HepG2 (cell line): ENCODE data around the gene PAQR7. TPM values are rescaled to one million over a fixed set of nuclear protein-coding genes. Genes with fewer than 3 reads are reported as not detected.
A peak's percentile ranks its signal among the peaks of the same experiment; 100 is the strongest.

Experiments used
- AFF4 ChIP-seq: sonication (generic); formaldehyde crosslinking; IDR thresholded peaks from 2 replicates; pipeline ENCODE4 v1.4.0; 2020; ENCODE audit warnings: missing genetic modification reagents
- ARNTL ChIP-seq: sonication (generic); formaldehyde crosslinking; IDR thresholded peaks from 2 replicates; pipeline ENCODE4 v1.4.0; 2020; ENCODE audit warnings: mild to moderate bottlenecking, missing genetic modification reagents
- CTCF ChIP-seq: sonication (generic); formaldehyde crosslinking; IDR thresholded peaks from 2 replicates; pipeline ENCODE4 v1.5.0; 2020; ENCODE audit warnings: mild to moderate bottlenecking, missing genetic modification reagents, moderate library complexity
- HOXA9 ChIP-seq: sonication (generic); formaldehyde crosslinking; IDR thresholded peaks from 2 replicates; pipeline ENCODE4 v1.8.1; 2022; ENCODE audit warnings: missing genetic modification reagents, mild to moderate bottlenecking, moderate library complexity, borderline replicate concordance
- JUNB ChIP-seq: sonication (generic); formaldehyde crosslinking; IDR thresholded peaks from 2 replicates; pipeline ENCODE4 v1.8.0; 2022; ENCODE audit warnings: missing genetic modification reagents, mild to moderate bottlenecking, borderline replicate concordance
- KDM5A ChIP-seq: fragments of 200-600 bp; sonication (generic); IDR thresholded peaks from 2 replicates; pipeline ENCODE4 v1.7.0; 2018; ENCODE audit warnings: antibody characterized with exemption, mild to moderate bottlenecking, low read length, borderline replicate concordance
- MEIS1 ChIP-seq: sonication (generic); formaldehyde crosslinking; IDR thresholded peaks from 2 replicates; pipeline ENCODE4 v1.9.0; 2021; ENCODE audit warnings: mild to moderate bottlenecking, missing genetic modification reagents, moderate library complexity, borderline replicate concordance
- RAD21 ChIP-seq: fragments of 450-650 bp; formaldehyde crosslinking; IDR thresholded peaks from 2 replicates; pipeline ENCODE4 v1.5.0; 2020; ENCODE audit warnings: mild to moderate bottlenecking
- SALL1 ChIP-seq: sonication (generic); formaldehyde crosslinking; IDR thresholded peaks from 2 replicates; pipeline ENCODE4 v1.8.0; 2022; ENCODE audit warnings: mild to moderate bottlenecking, missing genetic modification reagents
- SMARCE1 ChIP-seq: fragments of 450-650 bp; IDR thresholded peaks from 2 replicates; pipeline ENCODE4 v1.6.1; 2017; ENCODE audit warnings: borderline replicate concordance
- ZNF235 ChIP-seq: sonication (generic); formaldehyde crosslinking; IDR thresholded peaks from 2 replicates; pipeline ENCODE4 v1.8.1; 2023; ENCODE audit warnings: mild to moderate bottlenecking, missing genetic modification reagents, borderline replicate concordance
- ZNF251 ChIP-seq: sonication (generic); formaldehyde crosslinking; IDR thresholded peaks from 2 replicates; pipeline ENCODE4 v1.9.0; 2021; ENCODE audit warnings: mild to moderate bottlenecking, missing genetic modification reagents
- ZNF281 ChIP-seq: sonication (generic); formaldehyde crosslinking; IDR thresholded peaks from 2 replicates; pipeline ENCODE4 v1.4.0; 2020; ENCODE audit warnings: missing genetic modification reagents, borderline replicate concordance
- ZSCAN21 ChIP-seq: sonication (generic); formaldehyde crosslinking; IDR thresholded peaks from 2 replicates; pipeline ENCODE4 v1.8.0; 2022; ENCODE audit warnings: mild to moderate bottlenecking, missing genetic modification reagents, moderate library complexity, borderline replicate concordance
- ZSCAN5A ChIP-seq: sonication (generic); formaldehyde crosslinking; IDR thresholded peaks from 2 replicates; pipeline ENCODE4 v1.8.0; 2022; ENCODE audit warnings: mild to moderate bottlenecking, missing genetic modification reagents, borderline replicate concordance
- polyA plus RNA-seq, 8 experiments: library from polyadenylated mRNA; depleted of rRNA in 3 of 8; stranded (reverse) in 7 of 8; unstranded in 1 of 8; fragments of >200 nt; fragmentation: Illumina TruSeq in 4 of 8; extraction: Trizol in 4 of 8; gene quantifications; 2 replicates each; pipeline versions ENCODE4 v1.2.1 to v1.2.3, GENCODE V29; 2011 to 2016; ENCODE audit warnings: low read depth in 4 of 8, missing spikeins in 1 of 8, mixed read lengths in 1 of 8; ENCODE audit not compliant: insufficient read depth in 1 of 8
- total RNA-seq, 5 experiments: library from RNA; depleted of rRNA; stranded (reverse); fragments of >200 nt; fragmentation: Illumina TruSeq; extraction: Trizol; gene quantifications; 2 replicates each; pipeline ENCODE4 v1.2.3, GENCODE V29; 2016; ENCODE audit warnings: low read depth in 1 of 5

Gene PAQR7
- total and polyA plus RNA-seq, 2 of the 13 experiments (the other 11 are each of a cell fraction or from before 2014, with no cell fraction given), result 13.2 to 16.6 TPM

- TF ChIP-seq AFF4 (CRISPR knock-in tag) (no peak), JUNB (CRISPR knock-in tag) (peak; percentile 62; the same call in 1 of the 2 replicates), ZNF251 (CRISPR knock-in tag) (no peak), RAD21 (CRISPR knock-in tag) (no peak), ZNF235 (CRISPR knock-in tag) (no peak), SALL1 (peak; percentile 68), MEIS1 (CRISPR knock-in tag) (no peak), SMARCE1 (no peak), CTCF (CRISPR knock-in tag) (no peak), ZNF281 (CRISPR knock-in tag) (0 out of 2 replicates have a peak, but pooled peaks have one; percentile 61), ARNTL (no peak), HOXA9 (CRISPR knock-in tag) (no peak), ZSCAN5A (CRISPR knock-in tag) (no peak), ZSCAN21 (CRISPR knock-in tag) (no peak), KDM5A (no peak)
Observed at GRCh38 chr1:25861316-25862286, 13.9 kb downstream of the PAQR7 start (continued).
